HepG2 (cell line): Measurements from ENCODE around the gene LIME1. TPM values are rescaled to one million over a fixed set of nuclear protein-coding genes. Genes with fewer than 3 reads are reported as not detected.

Source experiments
- CBX1 ChIP-seq: IDR thresholded peaks from one replicate; pipeline ENCODE4 v1.6.1; 2016; ENCODE audit warnings: antibody characterized with exemption, low read depth
- CBX2 ChIP-seq, 2 experiments: fragments of 200-600 bp in 1 of 2; sonication (generic); formaldehyde crosslinking in 1 of 2; IDR thresholded peaks; 2 replicates each; pipeline versions ENCODE4 v1.7.0 to v1.8.1; 2018 to 2022; ENCODE audit warnings: low read depth in 2 of 2, low read length in 1 of 2, mild to moderate bottlenecking in 1 of 2, missing genetic modification reagents in 1 of 2
- CENPX ChIP-seq: sonication (generic); formaldehyde crosslinking; IDR thresholded peaks from 2 replicates; pipeline ENCODE4 v1.9.0; 2021; ENCODE audit warnings: mild to moderate bottlenecking, missing genetic modification reagents, moderate library complexity
- DNMT1 ChIP-seq: sonication (generic); formaldehyde crosslinking; IDR thresholded peaks from 2 replicates; pipeline ENCODE4 v1.5.1; 2020; ENCODE audit warnings: mild to moderate bottlenecking, missing genetic modification reagents
- GATA4 ChIP-seq: sonication (generic); IDR thresholded peaks from 2 replicates; pipeline ENCODE4 v1.6.1; 2016; ENCODE audit warnings: antibody characterized with exemption, low read depth, borderline replicate concordance
- GTF3A ChIP-seq: sonication (generic); formaldehyde crosslinking; conservative IDR thresholded peaks from 2 replicates; pipeline ENCODE4 v1.4.0; 2020; ENCODE audit warnings: mild to moderate bottlenecking, missing genetic modification reagents
- HHEX ChIP-seq: IDR thresholded peaks from 2 replicates; pipeline ENCODE4 v1.6.1; 2016; ENCODE audit warnings: control low read depth
- LCORL ChIP-seq, 2 experiments: fragments of 450-650 bp in 1 of 2; sonication (generic) in 1 of 2; formaldehyde crosslinking in 1 of 2; IDR thresholded peaks; 2 replicates each; pipeline versions ENCODE4 v1.5.0 to v1.6.1; 2017 to 2020; ENCODE audit warnings: antibody characterized with exemption in 1 of 2, missing genetic modification reagents in 1 of 2
- NCOR1 ChIP-seq: fragments of 200-600 bp; sonication (generic); IDR thresholded peaks from 2 replicates; pipeline ENCODE4 v1.7.0; 2017; ENCODE audit warnings: antibody characterized with exemption, low read length, borderline replicate concordance
- NFE2L1 ChIP-seq: sonication (generic); formaldehyde crosslinking; IDR thresholded peaks from 2 replicates; pipeline ENCODE4 v1.4.0; 2020; ENCODE audit warnings: missing genetic modification reagents, mild to moderate bottlenecking, borderline replicate concordance
- ONECUT2 ChIP-seq: sonication (generic); formaldehyde crosslinking; IDR thresholded peaks from 2 replicates; pipeline ENCODE4 v1.4.0; 2020; ENCODE audit warnings: missing genetic modification reagents
- PTBP1 ChIP-seq: fragments of 200-400 bp; formaldehyde crosslinking; IDR thresholded peaks from 2 replicates; pipeline ENCODE4 v1.6.1; 2018; ENCODE audit warnings: low read length, low read depth; ENCODE audit not compliant: poor library complexity, severe bottlenecking
- RBM39 ChIP-seq: fragments of 200-400 bp; formaldehyde crosslinking; IDR thresholded peaks from one replicate; pipeline ENCODE4 v1.6.1; 2018; ENCODE audit warnings: antibody characterized with exemption, mild to moderate bottlenecking, low read depth, low read length; ENCODE audit not compliant: poor library complexity, severe bottlenecking
- RNF2 ChIP-seq: fragments of 450-650 bp; conservative IDR thresholded peaks from 2 replicates; pipeline ENCODE4 v1.6.1; 2016; ENCODE audit warnings: low read depth
- SAFB2 ChIP-seq: sonication (generic); formaldehyde crosslinking; IDR thresholded peaks from 2 replicates; pipeline ENCODE4 v1.5.1; 2020; ENCODE audit warnings: missing genetic modification reagents, low read depth, mild to moderate bottlenecking, borderline replicate concordance
- SSRP1 ChIP-seq: IDR thresholded peaks from 2 replicates; pipeline ENCODE4 v1.6.1; 2016; ENCODE audit warnings: control low read depth
- ZC3H13 ChIP-seq: sonication (generic); formaldehyde crosslinking; IDR thresholded peaks from 2 replicates; pipeline ENCODE4 v1.8.1; 2023; ENCODE audit warnings: mild to moderate bottlenecking, missing genetic modification reagents, moderate library complexity
- ZFP62 ChIP-seq: sonication (generic); formaldehyde crosslinking; IDR thresholded peaks from 2 replicates; pipeline ENCODE4 v1.4.0; 2020; ENCODE audit warnings: missing genetic modification reagents
- ZNF160 ChIP-seq: sonication (generic); formaldehyde crosslinking; IDR thresholded peaks from 2 replicates; pipeline ENCODE4 v1.8.0; 2022; ENCODE audit warnings: mild to moderate bottlenecking, inconsistent platforms, missing genetic modification reagents
- ZNF329 ChIP-seq: sonication (generic); formaldehyde crosslinking; IDR thresholded peaks from 2 replicates; pipeline ENCODE4 v1.9.0; 2021; ENCODE audit warnings: low read depth, mild to moderate bottlenecking, missing genetic modification reagents
- ZNF572 ChIP-seq: sonication (generic); formaldehyde crosslinking; IDR thresholded peaks from 2 replicates; pipeline ENCODE4 v1.5.1; 2020; ENCODE audit warnings: mild to moderate bottlenecking, missing genetic modification reagents
- ZNF607 ChIP-seq: sonication (generic); formaldehyde crosslinking; IDR thresholded peaks from 2 replicates; pipeline ENCODE4 v1.5.1; 2020; ENCODE audit warnings: missing genetic modification reagents, mild to moderate bottlenecking, borderline replicate concordance
- ZNF746 ChIP-seq: sonication (generic); formaldehyde crosslinking; IDR thresholded peaks from 2 replicates; pipeline ENCODE4 v1.8.0; 2022; ENCODE audit warnings: mild to moderate bottlenecking, missing genetic modification reagents
- ZNF850 ChIP-seq: sonication (generic); formaldehyde crosslinking; conservative IDR thresholded peaks from 2 replicates; pipeline ENCODE4 v1.9.0; 2021; ENCODE audit warnings: mild to moderate bottlenecking, missing genetic modification reagents
- polyA plus RNA-seq, 8 experiments: library from polyadenylated mRNA; depleted of rRNA in 3 of 8; stranded (reverse) in 7 of 8; unstranded in 1 of 8; fragments of >200 nt; fragmentation: Illumina TruSeq in 4 of 8; extraction: Trizol in 4 of 8; gene quantifications; 2 replicates each; pipeline versions ENCODE4 v1.2.1 to v1.2.3, GENCODE V29; 2011 to 2016; ENCODE audit warnings: low read depth in 4 of 8, missing spikeins in 1 of 8, mixed read lengths in 1 of 8; ENCODE audit not compliant: insufficient read depth in 1 of 8
- total RNA-seq, 5 experiments: library from RNA; depleted of rRNA; stranded (reverse); fragments of >200 nt; fragmentation: Illumina TruSeq; extraction: Trizol; gene quantifications; 2 replicates each; pipeline ENCODE4 v1.2.3, GENCODE V29; 2016; ENCODE audit warnings: low read depth in 1 of 5
- TF ChIP-seq, protein P1 (sequence below): sonication (generic); formaldehyde crosslinking; IDR thresholded peaks from 2 replicates; pipeline ENCODE4 v1.5.1; 2020; ENCODE audit warnings: mild to moderate bottlenecking, missing genetic modification reagents, moderate library complexity
- TF ChIP-seq, protein P2 (sequence below): IDR thresholded peaks from 2 replicates; pipeline ENCODE4 v1.6.1; 2018; ENCODE audit warnings: missing genetic modification reagents

Gene LIME1
- total and polyA plus RNA-seq, 2 of the 13 experiments (the other 11 are each of a cell fraction or from before 2014, with no cell fraction given) = 13.0 to 61.5 TPM

DNA sequence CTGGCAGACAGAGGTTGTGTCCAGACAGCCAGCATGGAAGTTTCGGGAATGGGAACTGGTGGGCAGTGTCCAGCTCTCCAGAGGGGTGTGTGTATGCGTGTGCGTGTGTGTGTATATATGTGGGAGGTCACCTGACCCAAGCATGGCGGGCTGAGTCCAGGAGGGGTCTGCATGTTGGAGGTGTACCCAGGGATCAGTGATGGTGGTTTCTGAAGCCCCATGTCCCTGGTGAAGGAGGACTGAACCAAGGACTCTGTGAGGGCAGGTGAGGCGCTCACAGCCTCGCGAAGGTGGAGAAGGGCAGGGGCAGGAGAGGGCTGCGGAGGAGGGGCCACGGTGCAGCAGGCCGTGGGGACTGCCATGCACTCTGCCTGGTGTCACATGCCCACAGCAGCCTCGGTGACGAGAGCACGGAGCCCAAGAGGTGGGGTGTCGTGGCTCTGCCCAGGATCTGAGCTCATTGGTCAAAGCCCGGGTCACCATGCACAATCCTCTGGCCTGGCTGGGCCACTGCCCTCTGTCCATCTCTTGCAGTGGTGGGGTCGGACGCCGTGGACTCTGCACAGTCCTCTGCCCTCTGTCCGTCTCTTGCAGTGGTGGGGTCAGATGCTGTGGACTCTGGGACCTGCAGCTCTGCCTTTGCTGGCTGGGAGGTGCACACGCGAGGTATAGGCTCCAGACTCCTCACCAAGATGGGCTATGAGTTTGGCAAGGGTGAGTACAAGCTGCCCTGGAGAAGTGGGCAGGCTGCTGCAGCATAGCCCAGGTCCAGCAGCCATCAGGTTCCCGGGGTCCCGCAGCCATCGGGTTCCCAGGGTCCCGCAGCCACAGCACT lies 2.1 kb upstream of the LIME1 start (continued):
- TF ChIP-seq, protein P1, sequence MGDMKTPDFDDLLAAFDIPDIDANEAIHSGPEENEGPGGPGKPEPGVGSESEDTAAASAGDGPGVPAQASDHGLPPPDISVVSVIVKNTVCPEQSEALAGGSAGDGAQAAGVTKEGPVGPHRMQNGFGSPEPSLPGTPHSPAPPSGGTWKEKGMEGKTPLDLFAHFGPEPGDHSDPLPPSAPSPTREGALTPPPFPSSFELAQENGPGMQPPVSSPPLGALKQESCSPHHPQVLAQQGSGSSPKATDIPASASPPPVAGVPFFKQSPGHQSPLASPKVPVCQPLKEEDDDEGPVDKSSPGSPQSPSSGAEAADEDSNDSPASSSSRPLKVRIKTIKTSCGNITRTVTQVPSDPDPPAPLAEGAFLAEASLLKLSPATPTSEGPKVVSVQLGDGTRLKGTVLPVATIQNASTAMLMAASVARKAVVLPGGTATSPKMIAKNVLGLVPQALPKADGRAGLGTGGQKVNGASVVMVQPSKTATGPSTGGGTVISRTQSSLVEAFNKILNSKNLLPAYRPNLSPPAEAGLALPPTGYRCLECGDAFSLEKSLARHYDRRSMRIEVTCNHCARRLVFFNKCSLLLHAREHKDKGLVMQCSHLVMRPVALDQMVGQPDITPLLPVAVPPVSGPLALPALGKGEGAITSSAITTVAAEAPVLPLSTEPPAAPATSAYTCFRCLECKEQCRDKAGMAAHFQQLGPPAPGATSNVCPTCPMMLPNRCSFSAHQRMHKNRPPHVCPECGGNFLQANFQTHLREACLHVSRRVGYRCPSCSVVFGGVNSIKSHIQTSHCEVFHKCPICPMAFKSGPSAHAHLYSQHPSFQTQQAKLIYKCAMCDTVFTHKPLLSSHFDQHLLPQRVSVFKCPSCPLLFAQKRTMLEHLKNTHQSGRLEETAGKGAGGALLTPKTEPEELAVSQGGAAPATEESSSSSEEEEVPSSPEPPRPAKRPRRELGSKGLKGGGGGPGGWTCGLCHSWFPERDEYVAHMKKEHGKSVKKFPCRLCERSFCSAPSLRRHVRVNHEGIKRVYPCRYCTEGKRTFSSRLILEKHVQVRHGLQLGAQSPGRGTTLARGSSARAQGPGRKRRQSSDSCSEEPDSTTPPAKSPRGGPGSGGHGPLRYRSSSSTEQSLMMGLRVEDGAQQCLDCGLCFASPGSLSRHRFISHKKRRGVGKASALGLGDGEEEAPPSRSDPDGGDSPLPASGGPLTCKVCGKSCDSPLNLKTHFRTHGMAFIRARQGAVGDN (CRISPR knock-in tag) = peak; percentile 77
- TF ChIP-seq NFE2L1 (peak; percentile 0; the same call in 1 of the 2 replicates), HHEX (CRISPR knock-in tag) (0 out of 2 replicates have a peak, but pooled peaks have one; percentile 24), GTF3A (CRISPR knock-in tag) (no peak), CBX2 (IDR thresholded peaks at IDR 0.05; ENCODE audit: low read depth, low read length) (no peak), CBX2 (CRISPR knock-in tag; IDR thresholded peaks at IDR 0.05; ENCODE audit: low read depth) (no peak), ZNF329 (no peak), CENPX (CRISPR knock-in tag) (no peak), ZC3H13 (no peak; the same call in 1 of the 2 replicates), SSRP1 (no peak), GATA4 (no peak), ONECUT2 (CRISPR knock-in tag) (no peak), RBM39 (no peak), CBX1 (no peak), ZNF607 (CRISPR knock-in tag) (no peak), LCORL (IDR thresholded peaks at IDR 0.05) (no peak), LCORL (CRISPR knock-in tag; IDR thresholded peaks at IDR 0.05) (peak; percentile 57; the same call in 1 of the 2 replicates), ZNF746 (peak; percentile 27; the same call in 1 of the 2 replicates), DNMT1 (peak; percentile 93; the same call in 1 of the 2 replicates), PTBP1 (no peak), ZNF572 (peak; percentile 55; the same call in 1 of the 2 replicates), ZNF160 (CRISPR knock-in tag) (0 out of 2 replicates have a peak, but pooled peaks have one; percentile 9), NCOR1 (peak; percentile 89), ZFP62 (CRISPR knock-in tag) (no peak), RNF2 (no peak), SAFB2 (0 out of 2 replicates have a peak, but pooled peaks have one; percentile 26), ZNF850 (no peak)
- TF ChIP-seq, protein P2, sequence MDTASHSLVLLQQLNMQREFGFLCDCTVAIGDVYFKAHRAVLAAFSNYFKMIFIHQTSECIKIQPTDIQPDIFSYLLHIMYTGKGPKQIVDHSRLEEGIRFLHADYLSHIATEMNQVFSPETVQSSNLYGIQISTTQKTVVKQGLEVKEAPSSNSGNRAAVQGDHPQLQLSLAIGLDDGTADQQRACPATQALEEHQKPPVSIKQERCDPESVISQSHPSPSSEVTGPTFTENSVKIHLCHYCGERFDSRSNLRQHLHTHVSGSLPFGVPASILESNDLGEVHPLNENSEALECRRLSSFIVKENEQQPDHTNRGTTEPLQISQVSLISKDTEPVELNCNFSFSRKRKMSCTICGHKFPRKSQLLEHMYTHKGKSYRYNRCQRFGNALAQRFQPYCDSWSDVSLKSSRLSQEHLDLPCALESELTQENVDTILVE (CRISPR knock-in tag) = no peak
